IPS-18c (cell line): Measurements from ENCODE around the gene DDX55.

Source experiments
- H3K4me3 ChIP-seq: 2 replicates; pipeline ENCODE4 v1.7.0; 2013; ENCODE audit warnings: low read depth, mild to moderate bottlenecking, low read length, moderate library complexity; ENCODE audit not compliant: insufficient read depth
- H3K9me3 ChIP-seq: one replicate; pipeline ENCODE4 v1.6.1; 2013; ENCODE audit warnings: mild to moderate bottlenecking, low read length, moderate library complexity; ENCODE audit not compliant: control insufficient read depth, insufficient read depth

Gene DDX55

GRCh38 chr12:123654129-123654701, 52.3 kb downstream of the DDX55 start:
- H3K4me3 ChIP-seq, result no peak overlapping the region
- no peaks in the 10 kb centered on the region for H3K9me3 ChIP-seq

- Histone ChIP-seq H3K4me3 (no peak overlapping the region), H3K9me3 (no peaks in the 10 kb centered on the region)
Measured at GRCh38 chr12:123655420-123655819, 53.5 kb downstream of the DDX55 start.

DNA sequence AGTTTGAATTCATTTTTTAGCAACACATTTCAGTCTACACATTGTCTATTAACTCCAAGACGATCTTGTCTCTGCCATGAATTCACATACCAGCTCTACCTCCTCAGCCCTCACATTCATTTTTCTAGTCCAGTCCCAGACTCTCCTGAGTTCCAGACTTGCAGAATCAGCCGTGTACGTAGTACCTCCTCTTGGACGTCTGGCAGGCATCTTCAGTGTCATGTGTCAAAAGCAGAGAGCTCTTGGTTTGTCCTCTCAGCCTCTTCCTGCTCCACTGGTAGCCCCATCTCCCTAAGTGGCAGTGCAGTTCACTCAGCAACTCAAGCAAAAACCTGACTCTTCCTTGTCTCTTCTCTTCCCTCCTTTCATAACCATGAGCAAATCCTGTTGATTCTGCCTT, 54.5 kb downstream of the DDX55 start:
- H3K4me3 ChIP-seq, result no peak overlapping the region

GRCh38 chr12:123657211-123657610, 55.3 kb downstream of the DDX55 start:
- no peak overlapping the region for H3K4me3 ChIP-seq
- no peaks in the 10 kb centered on the region for H3K9me3 ChIP-seq

More for the DNA sequence above, 54.5 kb downstream of the DDX55 start:
- no peaks in the 10 kb centered on the region for H3K9me3 ChIP-seq

DNA sequence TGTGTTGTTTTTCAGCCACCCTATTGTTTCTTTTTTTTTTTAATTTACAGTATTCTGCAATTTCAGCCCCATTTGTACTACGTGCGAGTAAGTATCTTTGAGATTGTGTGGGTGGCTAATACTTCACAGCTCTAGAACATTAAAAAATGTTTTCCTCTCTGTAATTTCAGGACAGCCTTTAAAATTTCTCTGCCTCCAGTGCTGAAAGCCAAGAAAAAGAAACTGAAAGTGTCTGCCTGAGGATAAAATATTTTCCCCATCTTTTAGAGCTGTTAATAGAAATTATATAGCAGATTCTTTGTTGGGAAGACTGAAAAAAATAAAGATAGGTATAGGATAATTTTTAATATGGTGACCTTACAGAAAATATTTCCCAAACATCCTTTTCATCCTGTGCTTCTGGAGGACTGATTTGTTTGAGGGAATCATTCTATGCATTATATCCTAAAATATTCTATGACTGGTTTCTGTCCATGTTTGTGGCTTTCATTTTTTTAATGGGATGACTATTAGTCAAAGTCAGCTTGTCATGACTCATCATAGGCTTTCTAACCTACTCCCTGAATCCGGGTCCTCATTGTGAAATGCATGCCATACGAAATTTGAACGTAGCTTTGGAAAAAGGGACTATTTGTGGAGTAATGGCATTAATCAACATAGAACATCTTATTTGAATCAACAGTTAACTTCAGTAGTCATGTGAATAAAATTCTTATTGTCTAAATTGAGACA, 58.3 kb downstream of the DDX55 start:
- H3K4me3 ChIP-seq, result no peak overlapping the region
- no peaks in the 10 kb centered on the region for H3K9me3 ChIP-seq

- H3K4me3 ChIP-seq, result no peak overlapping the region
- no peaks in the 10 kb centered on the region for H3K9me3 ChIP-seq
Measured at GRCh38 chr12:123667771-123668170, 65.9 kb downstream of the DDX55 start.
